ENCODE results near the gene SLAMF1.

The SLAMF1 gene

GRCh38 chr1:160638540-160638857, 8.3 kb downstream of the SLAMF1 start:
- no peak for DNase-seq

- DNase-seq, result no peak
Observed at GRCh38 chr1:160637821-160638539, 8.9 kb downstream of the SLAMF1 start.

GRCh38 chr1:160637065-160637464, 9.8 kb downstream of the SLAMF1 start:
- no peak for DNase-seq

GRCh38 chr1:160636547-160636946, 10.3 kb downstream of the SLAMF1 start:
- DNase-seq, result no peak

DNA sequence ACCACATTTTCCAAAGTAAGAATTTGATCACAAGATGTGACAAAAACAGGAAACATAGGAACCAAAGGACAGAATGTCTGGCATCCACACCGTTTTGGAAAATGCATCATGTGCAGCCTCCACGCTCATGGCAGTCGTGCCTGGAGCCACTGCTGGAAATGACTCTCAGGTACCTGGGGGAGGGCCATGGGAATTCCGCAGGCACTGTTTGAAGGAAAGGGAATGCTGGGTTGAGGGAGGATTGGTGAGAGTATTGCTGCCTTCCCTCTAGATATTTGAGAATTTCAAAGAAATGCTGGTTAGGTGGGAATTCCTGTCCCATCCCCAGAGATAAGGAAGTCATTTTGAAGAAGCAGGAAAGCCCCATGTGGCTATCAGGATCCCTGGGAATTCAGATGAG, 10.8 kb downstream of the SLAMF1 start:
- DNase-seq, result no peak

DNA sequence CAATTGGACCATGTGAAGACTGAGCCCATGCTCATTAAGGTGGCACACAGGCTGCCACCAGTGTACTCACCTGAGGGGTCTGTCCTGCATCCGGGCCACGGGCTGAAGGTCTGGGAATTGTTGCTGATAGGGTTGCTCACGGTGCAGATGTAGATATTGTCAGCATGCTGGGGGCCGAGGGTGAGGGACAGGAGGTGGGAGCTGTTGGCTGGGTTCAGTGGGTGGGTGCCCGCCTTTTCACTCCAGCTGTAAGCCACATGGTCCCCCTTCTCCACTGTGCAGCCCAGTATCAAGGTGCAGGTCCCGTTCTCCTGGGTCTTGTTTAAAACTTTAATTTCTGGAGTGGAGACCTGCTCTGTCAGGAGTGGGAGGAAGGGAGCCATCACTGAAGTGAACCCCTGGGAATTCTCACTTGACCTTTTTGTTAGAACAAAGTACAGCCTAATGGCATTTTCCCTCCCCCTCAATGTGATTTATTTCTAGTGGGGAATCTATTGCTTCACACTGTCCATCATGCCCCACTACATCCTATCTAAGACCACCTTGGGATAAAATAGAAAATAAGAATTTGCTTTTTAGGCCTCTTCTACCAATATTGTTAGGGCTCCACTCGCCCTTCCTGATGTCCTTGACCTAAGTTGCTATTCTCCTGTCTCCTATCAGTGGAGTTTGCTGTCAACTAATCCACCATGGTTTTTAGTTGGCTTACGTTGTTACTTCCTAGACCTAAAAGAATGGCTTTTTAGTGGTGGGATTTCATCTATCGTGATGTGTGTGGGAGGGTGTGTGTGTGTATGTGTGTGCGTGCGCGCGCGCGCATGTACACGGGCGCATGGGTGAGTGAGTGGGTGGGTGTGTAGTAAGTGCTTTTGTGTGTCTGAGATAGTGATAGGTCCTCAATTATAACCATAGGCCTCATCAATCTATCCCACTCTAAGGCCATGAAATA, 12.0 kb downstream of the SLAMF1 start:
- no peak for DNase-seq

DNA sequence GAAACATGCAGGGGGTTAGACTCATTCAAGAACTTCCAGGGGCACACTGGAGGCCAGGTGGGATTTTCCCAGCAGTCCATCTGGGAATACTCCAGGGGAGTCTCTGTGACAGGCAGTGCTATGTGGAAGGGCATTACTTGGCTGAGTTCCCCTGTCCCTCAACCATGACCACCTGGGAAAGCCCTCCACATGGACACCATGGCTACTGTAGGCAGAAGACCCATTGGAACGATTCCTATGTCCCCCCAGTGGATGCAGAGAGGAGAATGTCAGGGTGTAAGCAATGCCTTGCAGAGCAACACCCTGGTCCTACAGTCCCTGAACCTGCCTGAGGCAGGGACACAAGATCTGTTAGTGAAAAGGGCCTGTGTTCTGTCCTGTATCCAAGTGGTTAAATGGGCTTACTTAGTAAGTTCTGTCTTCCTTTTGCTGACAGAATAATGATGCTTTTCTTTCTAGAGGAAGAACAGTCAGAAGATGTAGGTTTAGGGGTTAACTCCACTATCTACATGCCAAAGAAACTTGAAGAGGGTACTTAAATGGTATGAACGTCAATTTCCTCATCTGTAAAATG, 13.4 kb downstream of the SLAMF1 start:
- DNase-seq, result no peak

DNA sequence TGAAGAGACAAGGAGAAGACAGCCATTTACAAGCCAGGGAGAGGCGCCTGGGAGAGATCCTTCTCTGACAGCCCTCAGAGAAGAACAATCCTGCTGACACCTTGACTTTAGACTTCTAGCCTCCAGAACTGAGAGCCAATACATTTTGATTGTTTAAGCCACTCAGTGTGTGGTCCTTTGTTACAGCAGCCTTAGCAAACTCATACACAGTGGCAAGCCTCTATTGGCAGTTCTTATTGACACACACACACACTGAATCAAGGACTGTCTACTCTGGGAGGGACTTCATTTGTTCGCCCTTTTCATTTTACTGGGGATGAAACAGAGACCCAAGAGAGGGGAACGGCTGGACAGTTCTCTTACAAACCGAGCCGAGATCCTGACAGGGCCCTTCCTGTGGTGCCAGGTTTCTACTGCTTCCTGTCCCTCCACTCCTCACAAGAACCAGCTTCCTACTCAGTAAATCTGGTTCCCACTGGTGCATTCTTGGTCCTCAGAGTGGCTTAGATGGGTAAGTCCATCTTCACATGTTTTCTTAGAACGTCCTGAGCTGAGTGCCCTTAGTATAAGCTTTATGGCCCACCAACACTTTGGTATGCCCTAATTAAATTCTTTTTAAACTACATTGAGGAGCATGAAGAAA, 14.7 kb downstream of the SLAMF1 start:
- no peak for DNase-seq

- no peak for DNase-seq
Observed at GRCh38 chr1:160630523-160631451, 16.1 kb downstream of the SLAMF1 start.

DNA sequence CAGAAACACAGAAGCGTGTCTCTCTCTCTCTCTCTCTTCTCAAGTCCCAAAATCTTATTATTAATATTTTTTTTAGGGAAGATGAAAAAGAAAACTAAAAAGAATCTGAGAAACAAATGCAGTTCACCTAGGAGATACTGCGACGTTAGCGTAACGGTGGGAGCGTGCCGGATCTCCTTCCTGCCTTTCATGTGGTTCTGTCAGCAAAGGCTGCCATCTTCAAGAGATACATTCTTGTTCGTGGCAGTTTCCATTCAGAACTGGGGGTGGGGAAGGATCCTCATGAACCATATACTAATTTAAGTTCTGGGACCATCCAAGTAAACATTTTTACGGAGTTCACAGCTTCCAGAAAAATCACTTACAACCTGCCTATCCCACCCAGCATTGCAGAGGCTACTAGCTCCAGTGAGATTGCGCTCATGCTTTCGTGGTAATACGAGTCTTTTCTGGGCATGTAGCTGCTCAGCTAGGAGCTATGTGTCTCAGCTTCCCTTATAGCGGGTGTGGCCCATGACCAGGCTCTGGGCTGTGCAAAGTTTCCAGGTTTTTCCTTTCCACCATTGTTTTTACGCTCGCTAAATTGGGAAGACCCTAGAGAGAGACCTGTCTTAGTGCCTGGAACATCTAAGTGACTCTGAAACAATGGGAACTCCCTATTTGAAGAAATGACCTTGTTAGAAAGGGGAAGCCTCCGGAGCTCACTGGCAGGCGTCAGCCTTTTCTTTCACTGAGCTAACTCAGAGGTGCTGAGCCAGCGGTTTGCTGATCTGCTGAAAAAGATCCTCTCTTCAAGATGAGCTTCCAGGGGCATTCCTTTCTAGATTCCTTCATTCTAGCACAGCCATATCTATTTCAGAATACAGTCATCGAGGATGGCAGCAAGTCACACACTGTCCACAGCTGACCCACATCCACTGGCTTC, 17.3 kb downstream of the SLAMF1 start:
- peak; percentile 63 for DNase-seq

GRCh38 chr1:160628799-160629263, 18.0 kb downstream of the SLAMF1 start:
- DNase-seq, result no peak

DNA sequence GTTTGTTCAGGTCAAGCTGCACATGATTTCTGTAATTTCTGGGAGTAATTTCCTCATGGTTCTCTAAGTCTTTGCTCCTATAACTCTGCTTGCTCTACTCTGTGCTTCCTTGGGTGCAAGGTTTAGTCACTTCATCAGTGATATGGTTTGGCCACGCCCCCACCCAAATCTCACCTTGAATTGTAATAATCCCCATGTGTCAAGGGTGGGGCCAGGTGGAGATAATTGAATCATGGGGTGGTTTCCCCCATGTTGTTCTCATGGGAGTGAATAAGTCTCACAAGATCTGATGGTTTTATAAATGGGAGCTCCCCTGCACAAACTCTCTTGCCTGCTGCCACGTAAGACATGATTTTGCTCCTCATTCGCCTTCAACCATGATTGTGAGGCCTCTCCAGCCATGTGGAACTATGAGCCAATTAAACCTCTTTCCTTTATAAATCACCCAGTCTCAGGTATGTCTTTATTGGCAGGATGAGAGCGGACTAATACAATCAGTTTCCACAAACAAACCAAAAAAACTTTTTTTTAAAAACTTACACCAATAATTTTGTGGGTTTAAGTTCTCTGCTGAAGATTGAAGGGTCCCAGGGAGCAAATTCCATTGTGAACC, 19.1 kb downstream of the SLAMF1 start:
- DNase-seq, result peak; percentile 59

DNA sequence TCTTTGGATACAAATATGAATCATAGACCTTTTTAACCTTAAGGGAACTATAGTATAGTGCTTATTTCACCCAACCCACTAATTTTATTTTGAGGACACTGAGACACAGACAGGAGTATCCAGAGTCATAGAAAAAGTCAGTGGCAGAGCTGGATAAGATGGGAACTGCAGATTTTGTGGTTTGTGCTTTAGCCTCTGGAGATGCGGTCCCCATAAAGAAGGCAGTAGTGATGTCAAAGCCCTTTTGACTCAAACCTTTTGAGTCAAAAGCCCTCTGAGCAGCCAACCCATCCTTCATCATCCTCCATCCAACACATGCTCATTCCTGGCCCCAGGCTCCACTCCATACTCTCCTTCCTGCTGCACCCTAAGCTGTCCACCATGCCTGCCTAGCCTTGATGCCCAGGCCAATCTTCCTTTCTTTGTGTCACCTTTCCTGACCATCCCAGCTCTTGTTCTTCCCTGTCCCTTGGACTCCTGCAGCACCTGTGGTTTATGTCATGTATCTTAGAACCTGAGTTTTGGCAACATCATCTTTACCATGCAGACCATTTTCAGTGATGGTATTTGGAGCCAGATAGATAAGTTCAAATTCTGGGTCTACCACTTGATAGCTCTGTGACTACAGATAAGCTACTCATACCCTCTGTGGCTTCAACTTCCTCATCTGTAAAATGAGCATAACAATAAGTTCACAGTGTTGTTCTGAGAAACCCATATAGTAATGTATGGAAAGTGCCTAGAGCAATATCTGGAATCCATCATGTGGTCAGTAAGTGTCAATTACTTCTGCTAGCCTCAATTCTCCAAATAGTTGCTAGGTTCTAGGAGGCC, 20.1 kb downstream of the SLAMF1 start:
- DNase-seq, result no peak

GRCh38 chr1:160625725-160626498, 20.9 kb downstream of the SLAMF1 start:
- DNase-seq, result peak; percentile 70

GRCh38 chr1:160625321-160625720, 21.5 kb downstream of the SLAMF1 start:
- no peak for DNase-seq

DNA sequence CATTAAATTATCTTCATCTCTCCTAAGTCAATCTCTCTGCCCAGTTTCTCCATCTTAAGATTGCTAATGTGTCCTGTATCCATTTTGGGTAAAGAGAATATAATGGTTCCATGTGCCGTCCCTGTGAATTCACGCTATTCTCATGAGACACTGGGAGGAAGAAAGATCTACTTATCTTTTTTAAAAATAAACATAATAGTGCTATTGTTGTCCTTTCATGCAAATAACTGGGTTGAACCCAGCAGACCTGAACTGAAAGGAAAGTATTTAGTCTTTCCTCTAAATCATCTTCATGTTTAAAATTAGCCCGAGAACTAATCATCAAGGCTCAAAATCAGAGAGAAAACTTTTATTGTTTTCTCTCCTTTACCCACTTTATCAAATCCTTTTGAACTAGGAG, 22.4 kb downstream of the SLAMF1 start:
- no peak for DNase-seq

DNA sequence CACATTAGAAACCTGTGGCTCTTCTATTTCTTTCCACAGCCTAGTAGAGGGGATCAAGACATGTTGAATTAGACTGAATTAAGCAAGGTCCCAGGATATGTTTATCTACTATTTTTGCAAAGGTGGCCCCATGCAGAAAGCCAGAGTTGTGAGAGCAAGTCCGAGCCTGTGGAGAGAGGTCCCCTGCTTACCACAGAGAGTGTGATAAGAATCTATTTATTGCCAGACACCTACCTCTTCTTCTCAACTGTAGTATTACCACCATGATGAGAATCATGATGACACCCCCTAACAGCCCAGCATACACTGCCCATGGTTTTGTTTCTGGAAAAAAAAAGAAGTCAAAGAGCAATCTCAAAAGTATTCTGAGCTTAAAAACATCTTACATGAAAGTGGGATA, 23.0 kb downstream of the SLAMF1 start:
- no peak for DNase-seq

DNA sequence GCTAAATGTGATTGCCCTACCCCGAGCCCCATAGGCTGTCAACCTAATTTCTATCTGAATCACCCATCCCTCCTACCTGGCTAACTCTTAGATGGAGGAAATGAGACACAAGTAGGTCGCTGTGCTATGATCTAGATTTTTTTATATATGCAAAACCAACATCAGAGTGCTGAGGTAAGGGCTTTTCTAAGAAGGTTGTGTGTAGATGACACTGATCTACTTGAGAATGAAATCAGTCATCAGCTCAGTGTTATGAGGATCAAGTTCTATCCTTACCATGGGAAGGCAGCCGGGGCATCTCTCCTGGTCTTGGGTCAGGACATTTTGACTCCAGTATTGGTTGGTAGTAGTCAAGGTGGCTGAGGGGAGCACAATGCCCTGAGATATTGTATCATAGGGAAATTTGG, 23.6 kb downstream of the SLAMF1 start:
- DNase-seq, result no peak
